GM19239 (cell line): ENCODE results near the gene RPS5.
A peak's percentile ranks its signal among the peaks of the same experiment; 100 is the strongest.
"Not testable (repeated sequence)": the region's sequence is repeated elsewhere in the genome, so short reads cannot be mapped to it uniquely, and the experiment has no call there.

ENCODE experiments used
- DNase-seq: peaks from one replicate; pipeline ENCODE4 v3.0.0; 2011; ENCODE audit warnings: low spot score; ENCODE audit not compliant: insufficient read length
- FAIRE-seq: peaks from 2 replicates; lab custom pipeline; 2011; peaks lifted over from hg19 to GRCh38; lab: Jason Lieb, UNC

RPS5 gene

GRCh38 chr19:58386576-58387337 lies at the start of gene RPS5:
RPS5 (plus strand) TSS chr19:58387269; CDS start chr19:58388138, 869 bp downstream.
- DNase-seq = peak; percentile 99
- peak; percentile 96 for FAIRE-seq

GRCh38 chr19:58338336-58338735 lies 48.7 kb upstream of the RPS5 start:
- FAIRE-seq = no peak

GRCh38 chr19:58338825-58339558 lies 48.1 kb upstream of the RPS5 start:
- DNase-seq (no peak), FAIRE-seq (no peak)

More at GRCh38 chr19:58338336-58338735, 48.7 kb upstream of the RPS5 start:
- DNase-seq = no peak

- DNase-seq = no peak
- no peak for FAIRE-seq
Observed at GRCh38 chr19:58345558-58345957, 41.5 kb upstream of the RPS5 start.

- FAIRE-seq (peak; percentile 78), DNase-seq (peak; percentile 95)
Observed at GRCh38 chr19:58346961-58347929, 39.8 kb upstream of the RPS5 start.

- peak; percentile 70 for FAIRE-seq
- DNase-seq = not testable (repeated sequence)
Observed at GRCh38 chr19:58348080-58348479, 39.0 kb upstream of the RPS5 start.

- DNase-seq (no peak), FAIRE-seq (no peak)
Observed at GRCh38 chr19:58349590-58349989, 37.5 kb upstream of the RPS5 start.

- DNase-seq = no peak
- no peak for FAIRE-seq
Observed at GRCh38 chr19:58350001-58350861, 36.8 kb upstream of the RPS5 start.

GRCh38 chr19:58350871-58351557 lies 36.1 kb upstream of the RPS5 start:
- FAIRE-seq (no peak), DNase-seq (no peak)

- DNase-seq (no peak), FAIRE-seq (no peak)
Observed at GRCh38 chr19:58351558-58351878, 35.6 kb upstream of the RPS5 start.

- FAIRE-seq = no peak
- DNase-seq = no peak
Observed at GRCh38 chr19:58351990-58352755, 34.9 kb upstream of the RPS5 start.

- FAIRE-seq (no peak), DNase-seq (no peak)
Observed at GRCh38 chr19:58352760-58353671, 34.1 kb upstream of the RPS5 start, which contains the start of gene A1BG. A1BG (minus strand) TSS chr19:58353492; CDS start chr19:58353437, 55 bp downstream.

- DNase-seq (no peak), FAIRE-seq (no peak)
Observed at GRCh38 chr19:58353717-58354477, 33.2 kb upstream of the RPS5 start.

GRCh38 chr19:58354478-58355030 lies 32.5 kb upstream of the RPS5 start:
- FAIRE-seq (no peak), DNase-seq (no peak)

GRCh38 chr19:58355215-58355796 lies 31.8 kb upstream of the RPS5 start:
- FAIRE-seq = no peak

More at GRCh38 chr19:58355215-58355796, 31.8 kb upstream of the RPS5 start:
- DNase-seq = no peak
